ENCODE measurements around the gene CRYBA4. TPM values are rescaled to one million over a fixed set of nuclear protein-coding genes. Genes with fewer than 3 reads are reported as not detected.

CRYBA4 gene
- total RNA-seq, 1 donor from 2014 or later: not detected

GRCh38 chr22:26660961-26661578 lies 39.3 kb downstream of the CRYBA4 start:
- peak; percentile 69 for DNase-seq (ENCODE audit: low read depth)

GRCh38 chr22:26662160-26662559 lies 40.4 kb downstream of the CRYBA4 start:
- no peak for DNase-seq (ENCODE audit: low read depth)

GRCh38 chr22:26663374-26663923 lies 41.7 kb downstream of the CRYBA4 start:
- DNase-seq (ENCODE audit: low read depth): no peak

GRCh38 chr22:26665813-26666231 lies 44.1 kb downstream of the CRYBA4 start:
- no peak for DNase-seq (ENCODE audit: low read depth)

GRCh38 chr22:26667140-26667539 lies 45.4 kb downstream of the CRYBA4 start:
- no peak for DNase-seq (ENCODE audit: low read depth)

- DNase-seq (ENCODE audit: low read depth): no peak
These were observed 47.3 kb downstream of the CRYBA4 start for GRCh38 chr22:26669060-26669481.

- no peak for DNase-seq (ENCODE audit: low read depth)
These were observed 48.7 kb downstream of the CRYBA4 start for GRCh38 chr22:26670459-26670858.

GRCh38 chr22:26671317-26672059 lies 49.7 kb downstream of the CRYBA4 start:
- DNase-seq (ENCODE audit: low read depth): no peak

- DNase-seq (ENCODE audit: low read depth): no peak
These were observed 50.3 kb downstream of the CRYBA4 start for GRCh38 chr22:26672060-26672471.

GRCh38 chr22:26672590-26673468 lies 51.1 kb downstream of the CRYBA4 start:
- peak; percentile 90 for DNase-seq (ENCODE audit: low read depth)

- peak; percentile 72 for DNase-seq (ENCODE audit: low read depth)
These were observed 51.7 kb downstream of the CRYBA4 start for GRCh38 chr22:26673486-26673885.

GRCh38 chr22:26674211-26675190 lies 52.7 kb downstream of the CRYBA4 start:
- DNase-seq (ENCODE audit: low read depth): no peak

- no peak for DNase-seq (ENCODE audit: low read depth)
These were observed 54.0 kb downstream of the CRYBA4 start for GRCh38 chr22:26675687-26676268.

GRCh38 chr22:26677217-26677616 lies 55.5 kb downstream of the CRYBA4 start:
- no peak for DNase-seq (ENCODE audit: low read depth)

GRCh38 chr22:26679003-26679629 lies 57.4 kb downstream of the CRYBA4 start:
- DNase-seq (ENCODE audit: low read depth): peak; percentile 58

Other genes with a start within 250 kb of the CRYBA4 start
- 5.4 and 5.6 TPM in 2 replicates for gene ASPHD2, start 192.7 kb upstream of the CRYBA4 start, total RNA-seq
- gene HPS4, start 138.2 kb upstream of the CRYBA4 start, total RNA-seq: 22.1 and 34.7 TPM in 2 replicates
- 13.9 and 35.1 TPM in 2 replicates for gene SRRD, start 138.1 kb upstream of the CRYBA4 start, total RNA-seq
- 38.7 and 50.4 TPM in 2 replicates for gene TFIP11, start 109.5 kb upstream of the CRYBA4 start, total RNA-seq
- gene TPST2, start 31.8 kb upstream of the CRYBA4 start, total RNA-seq: 27.4 and 37.4 TPM in 2 replicates
- gene CRYBB1, start 3.9 kb upstream of the CRYBA4 start, total RNA-seq: not detected in 2 replicates
- gene MIAT, start 35.6 kb downstream of the CRYBA4 start, total RNA-seq: 0.35 and 0.50 TPM in 2 replicates